Measurements from ENCODE around the gene CDH18.

DNA sequence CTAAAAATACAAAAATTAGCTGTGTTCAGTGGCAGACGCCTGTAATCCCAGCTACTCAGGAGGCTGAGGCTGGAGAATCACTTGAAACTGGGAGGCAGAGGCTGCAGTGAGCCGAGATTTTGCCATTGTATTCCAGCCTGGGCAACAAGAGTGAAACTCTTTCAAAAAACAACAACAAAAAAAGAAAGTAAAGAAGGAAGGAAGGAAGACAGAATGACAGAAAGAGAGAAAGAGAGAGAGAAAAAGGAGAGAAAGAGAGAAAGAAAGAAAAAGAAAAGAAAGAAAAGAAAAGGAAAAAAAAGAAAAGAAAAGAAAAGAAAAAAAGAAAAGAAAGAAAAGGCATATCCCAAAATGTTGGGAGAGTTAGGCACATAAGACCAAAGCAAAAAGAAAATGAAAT, 278.6 kb downstream of the CDH18 start:
- no peak for TF ChIP-seq TARDBP (CRISPR knock-in tag; IDR thresholded peaks at IDR 0.05)
- TF ChIP-seq ZNF292 (CRISPR knock-in tag; IDR thresholded peaks at IDR 0.05; ENCODE audit: borderline replicate concordance, low read depth): no peak
- no peak for TF ChIP-seq FOSL1 (CRISPR knock-in tag; IDR thresholded peaks at IDR 0.05; ENCODE audit: borderline replicate concordance)
- TF ChIP-seq CAMTA2 (CRISPR knock-in tag; IDR thresholded peaks at IDR 0.05; ENCODE audit: borderline replicate concordance): no peak
- TF ChIP-seq, protein P1, sequence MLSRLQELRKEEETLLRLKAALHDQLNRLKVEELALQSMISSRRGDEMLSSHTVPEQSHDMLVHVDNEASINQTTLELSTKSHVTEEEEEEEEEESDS (CRISPR knock-in tag; IDR thresholded peaks at IDR 0.05; ENCODE audit: borderline replicate concordance): no peak
- TF ChIP-seq, protein P2, sequence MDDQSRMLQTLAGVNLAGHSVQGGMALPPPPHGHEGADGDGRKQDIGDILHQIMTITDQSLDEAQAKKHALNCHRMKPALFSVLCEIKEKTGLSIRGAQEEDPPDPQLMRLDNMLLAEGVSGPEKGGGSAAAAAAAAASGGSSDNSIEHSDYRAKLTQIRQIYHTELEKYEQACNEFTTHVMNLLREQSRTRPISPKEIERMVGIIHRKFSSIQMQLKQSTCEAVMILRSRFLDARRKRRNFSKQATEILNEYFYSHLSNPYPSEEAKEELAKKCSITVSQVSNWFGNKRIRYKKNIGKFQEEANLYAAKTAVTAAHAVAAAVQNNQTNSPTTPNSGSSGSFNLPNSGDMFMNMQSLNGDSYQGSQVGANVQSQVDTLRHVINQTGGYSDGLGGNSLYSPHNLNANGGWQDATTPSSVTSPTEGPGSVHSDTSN (CRISPR knock-in tag; IDR thresholded peaks at IDR 0.05; ENCODE audit: borderline replicate concordance): no peak
- TF ChIP-seq ZBTB21 (CRISPR knock-in tag; IDR thresholded peaks at IDR 0.05): no peak
- TF ChIP-seq, protein P3, sequence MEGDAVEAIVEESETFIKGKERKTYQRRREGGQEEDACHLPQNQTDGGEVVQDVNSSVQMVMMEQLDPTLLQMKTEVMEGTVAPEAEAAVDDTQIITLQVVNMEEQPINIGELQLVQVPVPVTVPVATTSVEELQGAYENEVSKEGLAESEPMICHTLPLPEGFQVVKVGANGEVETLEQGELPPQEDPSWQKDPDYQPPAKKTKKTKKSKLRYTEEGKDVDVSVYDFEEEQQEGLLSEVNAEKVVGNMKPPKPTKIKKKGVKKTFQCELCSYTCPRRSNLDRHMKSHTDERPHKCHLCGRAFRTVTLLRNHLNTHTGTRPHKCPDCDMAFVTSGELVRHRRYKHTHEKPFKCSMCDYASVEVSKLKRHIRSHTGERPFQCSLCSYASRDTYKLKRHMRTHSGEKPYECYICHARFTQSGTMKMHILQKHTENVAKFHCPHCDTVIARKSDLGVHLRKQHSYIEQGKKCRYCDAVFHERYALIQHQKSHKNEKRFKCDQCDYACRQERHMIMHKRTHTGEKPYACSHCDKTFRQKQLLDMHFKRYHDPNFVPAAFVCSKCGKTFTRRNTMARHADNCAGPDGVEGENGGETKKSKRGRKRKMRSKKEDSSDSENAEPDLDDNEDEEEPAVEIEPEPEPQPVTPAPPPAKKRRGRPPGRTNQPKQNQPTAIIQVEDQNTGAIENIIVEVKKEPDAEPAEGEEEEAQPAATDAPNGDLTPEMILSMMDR (CRISPR knock-in tag; IDR thresholded peaks at IDR 0.05): no peak
